Stimulated activated CD4-positive, alpha-beta T cell treated with anti-CD3 and anti-CD28 coated beads, Interleukin-4, amount 100 ng/mL, for 1 hour (primary cell): Measurements from ENCODE around the gene TRAK1.

Source experiments
- DNase-seq: peaks from one replicate; pipeline ENCODE4 v3.0.0-alpha.2; 2020

TRAK1 gene

DNA sequence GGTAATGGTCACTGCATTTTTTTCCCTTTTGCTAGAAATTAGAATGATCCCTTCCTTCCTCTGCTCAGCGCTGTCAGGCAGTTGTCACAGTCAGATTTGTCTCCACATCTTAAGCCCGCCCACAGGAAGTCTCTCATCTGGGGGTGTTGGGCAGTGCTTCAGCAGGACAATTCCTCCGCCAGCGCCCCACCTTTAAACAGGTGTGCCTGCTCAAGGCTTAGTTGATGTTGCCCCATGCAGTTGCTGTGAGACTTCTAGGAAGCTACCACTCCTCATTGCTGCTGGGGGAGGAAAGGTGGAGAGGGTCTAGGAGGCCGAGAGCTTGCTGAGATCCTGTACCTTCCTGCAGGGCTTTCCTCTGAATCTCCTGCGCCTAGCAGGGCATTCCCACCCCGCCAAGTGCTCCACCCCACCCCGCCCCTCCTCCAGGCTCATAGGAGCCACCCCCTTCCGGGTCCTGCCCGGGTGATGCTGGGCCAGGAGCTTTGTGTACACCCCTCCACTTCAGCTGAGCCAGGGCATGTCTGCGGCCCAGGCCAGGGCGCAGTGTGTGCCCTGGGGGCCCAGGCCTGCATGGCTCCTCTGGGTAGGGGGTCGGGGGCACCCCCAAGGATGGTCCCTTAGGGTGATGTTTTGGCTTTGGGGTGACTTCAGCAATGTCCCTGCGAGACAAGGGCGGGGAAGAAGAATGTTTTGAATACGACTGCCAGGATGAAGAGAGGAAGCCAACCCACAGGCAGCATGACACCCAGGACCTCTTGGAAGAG lies 68.7 kb downstream of the TRAK1 start:
- DNase-seq = peak; percentile 4

DNA sequence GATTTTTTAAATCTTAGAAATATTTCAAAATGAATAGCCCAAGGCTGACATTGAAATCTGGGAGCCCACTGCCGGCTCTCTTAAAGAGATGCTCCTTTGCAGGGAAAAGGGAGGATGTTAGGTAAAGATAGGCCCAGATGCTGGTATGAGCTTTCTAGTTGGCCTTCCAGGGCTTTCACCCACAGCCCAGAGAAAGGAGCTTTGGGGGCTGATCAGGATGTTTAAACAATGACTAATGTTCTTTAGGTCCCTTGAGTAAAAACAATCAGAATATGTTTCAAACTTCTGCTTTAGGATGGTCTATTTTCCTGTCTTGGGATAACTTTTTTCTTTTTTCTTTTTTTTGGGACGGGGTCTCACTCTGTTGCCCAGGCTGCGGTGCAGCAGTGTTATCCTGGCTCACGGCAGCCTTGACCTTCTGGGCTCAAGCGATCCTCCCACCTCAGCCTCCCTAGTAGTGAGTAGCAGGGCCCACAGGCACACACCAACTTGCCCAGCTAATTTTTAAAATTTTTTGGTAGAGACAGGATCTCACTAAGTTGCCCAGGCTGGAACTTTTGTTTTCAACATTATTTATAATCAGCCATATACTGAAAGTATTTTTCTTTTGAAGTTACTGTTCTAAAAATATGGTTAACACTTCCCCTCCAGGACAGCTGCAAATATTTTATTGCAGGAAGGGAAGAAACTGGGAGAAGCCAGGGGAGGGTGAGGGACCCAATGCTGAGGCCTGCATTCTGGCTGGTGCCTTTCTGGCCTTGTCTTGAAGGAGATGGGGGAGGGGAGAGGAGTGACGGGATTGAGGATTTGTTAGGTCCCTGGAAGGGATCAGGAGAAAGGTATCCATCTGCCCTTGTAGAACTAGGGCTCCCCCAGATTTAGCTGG lies 70.1 kb downstream of the TRAK1 start:
- DNase-seq = no peak

DNA sequence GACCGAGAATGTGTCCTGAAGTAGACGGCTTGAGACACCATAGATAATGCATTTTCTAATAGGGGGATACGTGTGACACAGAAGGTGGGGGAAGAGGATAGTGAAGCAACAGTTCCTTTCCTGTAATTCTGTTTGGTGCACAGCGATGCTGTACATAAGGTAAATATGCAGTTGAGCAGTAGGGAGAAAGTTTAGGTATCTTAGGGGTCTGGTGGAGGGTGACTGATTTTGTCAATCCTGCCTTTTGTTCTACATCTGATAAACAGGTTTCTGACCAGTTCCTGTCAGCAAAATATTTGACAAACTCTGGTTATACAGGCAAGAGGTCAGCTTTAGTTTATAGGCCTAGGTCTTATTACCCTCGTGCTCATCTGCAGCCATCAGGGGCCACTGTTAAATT lies 71.3 kb downstream of the TRAK1 start:
- DNase-seq = no peak

DNA sequence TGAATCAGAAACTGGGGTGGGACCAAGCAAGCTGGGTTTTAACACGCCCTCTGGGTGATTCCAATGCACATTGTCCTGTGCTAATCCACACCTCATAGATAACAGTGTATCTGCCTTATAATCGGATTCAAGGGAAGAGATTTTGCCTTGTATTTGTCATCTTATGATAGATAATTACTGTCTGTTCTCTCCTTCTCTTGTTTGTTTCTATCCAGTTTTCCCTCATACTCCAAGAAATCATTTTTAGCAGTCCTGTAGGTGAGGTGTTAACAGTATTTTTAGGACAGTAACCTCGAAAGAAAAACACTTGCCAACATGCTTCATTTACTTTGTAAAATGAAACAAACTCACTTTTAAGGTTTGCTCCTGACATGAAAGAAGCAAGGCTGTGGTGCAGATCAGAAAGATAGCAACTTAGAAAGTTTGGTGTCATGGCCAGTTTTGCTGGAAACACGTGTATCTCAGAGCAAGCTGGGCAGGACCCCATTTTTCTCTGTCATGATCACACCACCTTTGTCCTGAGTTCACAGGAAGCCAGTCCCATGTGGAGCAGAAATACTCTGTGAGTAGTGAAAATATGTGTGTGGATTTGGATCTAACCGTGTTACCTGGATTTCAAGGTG lies 72.6 kb downstream of the TRAK1 start:
- DNase-seq = no peak

DNA sequence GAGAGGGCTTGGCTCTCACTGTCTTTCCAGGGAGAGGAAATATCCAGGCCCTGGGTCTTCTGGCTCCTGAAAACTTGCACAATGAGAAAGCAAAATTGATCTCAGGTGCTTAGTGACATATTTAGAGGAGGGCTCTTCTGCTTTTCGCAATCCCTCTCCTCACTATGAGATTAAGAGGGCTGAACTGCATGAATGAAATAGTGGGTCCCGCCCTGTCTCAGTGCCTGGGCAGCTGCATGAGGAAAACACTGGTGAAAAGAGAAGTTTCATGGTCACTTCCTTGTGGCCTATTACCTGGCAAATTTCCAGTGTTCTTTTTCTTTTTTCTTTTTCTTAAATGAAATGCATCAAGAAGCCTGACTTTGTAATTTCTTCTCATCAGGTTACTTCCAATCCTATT lies 73.5 kb downstream of the TRAK1 start:
- no peak for DNase-seq

DNA sequence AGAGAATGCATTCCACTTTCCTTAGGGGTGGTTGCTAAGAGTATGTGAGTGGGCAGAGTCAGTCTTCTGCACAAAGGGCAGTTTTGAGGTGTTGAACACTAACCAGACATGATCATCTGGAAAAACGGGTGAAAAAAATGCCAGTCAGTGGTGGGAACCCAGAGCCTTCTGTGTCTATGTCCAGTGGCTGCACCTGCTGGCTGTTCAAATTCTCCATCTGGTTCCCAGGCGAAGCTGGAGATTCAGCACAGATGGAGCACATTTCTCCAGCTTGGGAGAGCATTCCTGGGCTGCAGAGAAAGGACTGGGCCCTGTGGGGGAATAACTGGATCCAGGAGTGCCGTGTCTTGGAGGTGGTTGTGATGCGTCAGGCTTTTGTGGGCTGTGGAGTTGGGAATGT lies 74.1 kb downstream of the TRAK1 start:
- no peak for DNase-seq

DNA sequence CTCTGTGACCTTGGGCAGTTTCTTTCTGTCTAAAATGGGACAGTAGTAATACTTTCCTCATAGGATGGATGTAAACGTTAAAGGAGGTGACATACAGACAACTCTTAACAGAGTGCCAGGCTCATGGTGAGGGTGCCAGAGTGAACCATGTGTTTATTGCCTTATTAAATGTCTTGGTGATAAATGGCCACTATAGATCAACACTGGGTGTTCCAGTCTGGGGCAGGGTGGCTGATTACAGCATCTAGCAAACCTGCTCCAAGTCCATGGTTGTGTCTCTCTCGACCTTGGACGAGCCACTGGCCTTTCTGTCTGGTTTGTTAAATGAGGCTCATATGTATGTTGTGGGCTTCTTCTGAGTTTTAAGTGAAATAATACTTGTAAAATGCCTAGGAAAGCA lies 75.1 kb downstream of the TRAK1 start:
- no peak for DNase-seq

DNA sequence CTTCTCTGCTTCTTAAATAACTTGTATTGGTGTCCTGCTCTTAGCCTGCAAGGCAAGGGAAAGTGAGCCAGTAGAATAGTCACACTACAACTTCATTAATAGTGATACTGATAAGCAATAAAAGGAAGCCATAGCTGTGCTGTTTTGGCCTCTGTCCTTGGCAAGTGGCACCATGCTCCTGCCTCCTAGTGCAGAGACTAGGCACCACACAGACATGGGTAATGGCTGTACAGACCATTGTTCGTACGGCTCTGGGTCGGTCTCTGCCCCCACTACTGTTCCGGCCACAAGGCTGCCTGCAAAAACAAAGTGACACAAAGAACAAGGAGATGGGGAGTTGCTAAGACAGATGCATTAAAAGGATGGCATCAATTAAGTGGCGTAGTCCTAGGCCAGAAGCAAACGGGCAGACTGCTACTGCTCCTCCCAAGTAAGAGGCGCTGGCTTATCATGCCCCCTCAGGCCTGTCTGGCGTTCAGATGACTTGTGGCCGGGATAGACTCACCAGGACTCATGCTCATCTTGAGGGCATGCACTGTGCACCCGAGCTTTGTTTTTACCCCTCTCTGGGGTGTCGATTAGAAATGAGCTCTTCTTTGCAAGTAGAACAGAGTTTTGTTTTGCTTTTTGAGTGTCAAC lies 75.6 kb downstream of the TRAK1 start:
- DNase-seq = no peak

DNA sequence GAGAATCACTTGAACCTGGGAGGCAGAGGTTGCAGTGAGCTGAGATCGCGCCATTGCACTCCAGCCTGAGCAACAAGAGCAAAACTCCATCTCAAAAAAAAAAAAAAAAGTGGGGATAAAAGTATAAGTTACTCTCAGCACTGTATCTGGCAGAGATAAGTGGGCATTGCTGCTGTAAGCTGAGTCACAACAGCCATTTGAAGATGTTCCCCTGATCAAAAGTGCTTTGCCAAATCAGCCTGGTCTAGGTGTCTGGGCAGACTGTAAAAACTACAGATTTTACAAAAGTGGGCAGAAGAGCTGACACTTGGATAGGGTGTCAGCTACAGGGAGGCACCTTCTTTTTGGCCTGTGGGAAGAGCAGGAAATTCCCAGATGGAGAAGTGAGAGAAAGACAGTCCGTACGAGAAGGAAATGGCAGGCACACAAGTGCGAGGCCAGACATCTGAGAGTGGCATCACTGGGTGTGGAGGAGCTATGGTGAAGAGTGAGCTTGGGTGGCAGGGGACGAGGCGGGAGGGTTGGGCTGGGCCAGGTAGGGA lies 78.5 kb downstream of the TRAK1 start:
- no peak for DNase-seq

DNA sequence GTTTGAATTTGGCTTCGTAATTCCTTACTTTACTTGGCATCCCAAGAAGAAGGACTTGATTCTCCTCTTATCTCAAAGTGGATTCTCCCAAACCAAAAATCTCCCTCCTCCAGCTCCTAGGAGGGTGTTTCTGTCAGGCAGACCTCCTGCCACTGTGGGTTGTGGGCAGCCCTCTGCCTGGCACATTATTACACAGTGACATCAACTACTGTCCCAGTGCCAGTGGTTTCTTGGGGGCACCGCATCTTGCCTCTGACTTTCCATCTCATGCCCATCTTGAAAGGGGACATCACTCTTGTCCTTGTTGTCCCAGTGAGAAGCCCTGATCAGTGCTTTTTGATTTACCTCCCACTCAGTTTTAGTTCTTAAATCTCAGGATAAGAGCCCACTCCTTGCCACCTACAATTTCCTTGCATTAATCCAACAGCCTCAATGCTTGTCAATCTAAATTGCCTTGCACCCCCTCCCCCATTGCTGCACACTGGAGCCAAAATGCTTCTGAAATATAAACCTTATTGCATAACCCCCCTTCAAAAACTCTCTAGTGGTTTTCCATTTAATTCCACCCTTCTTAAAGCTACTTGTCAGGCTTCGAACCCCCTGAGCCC lies 81.0 kb downstream of the TRAK1 start:
- DNase-seq = no peak

DNA sequence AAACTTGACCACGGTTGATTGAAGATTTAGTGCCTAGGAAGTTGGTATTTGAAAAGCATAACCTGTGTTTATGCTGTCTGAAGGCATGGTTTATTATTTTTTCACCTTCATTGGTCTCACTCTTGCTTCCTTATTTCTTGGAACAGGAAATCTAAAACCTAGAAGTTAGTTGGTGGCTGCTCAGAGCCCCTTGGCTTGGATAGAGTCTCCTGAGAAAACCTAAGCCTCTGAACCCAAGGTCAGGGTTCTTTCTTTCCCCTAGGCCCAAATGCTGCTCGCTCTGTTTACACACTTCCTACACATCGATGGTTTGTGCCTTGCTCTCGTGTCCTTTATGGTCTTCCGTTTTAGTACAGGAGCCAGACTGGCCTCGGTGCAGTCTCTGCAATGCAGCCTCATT lies 82.2 kb downstream of the TRAK1 start:
- no peak for DNase-seq

DNA sequence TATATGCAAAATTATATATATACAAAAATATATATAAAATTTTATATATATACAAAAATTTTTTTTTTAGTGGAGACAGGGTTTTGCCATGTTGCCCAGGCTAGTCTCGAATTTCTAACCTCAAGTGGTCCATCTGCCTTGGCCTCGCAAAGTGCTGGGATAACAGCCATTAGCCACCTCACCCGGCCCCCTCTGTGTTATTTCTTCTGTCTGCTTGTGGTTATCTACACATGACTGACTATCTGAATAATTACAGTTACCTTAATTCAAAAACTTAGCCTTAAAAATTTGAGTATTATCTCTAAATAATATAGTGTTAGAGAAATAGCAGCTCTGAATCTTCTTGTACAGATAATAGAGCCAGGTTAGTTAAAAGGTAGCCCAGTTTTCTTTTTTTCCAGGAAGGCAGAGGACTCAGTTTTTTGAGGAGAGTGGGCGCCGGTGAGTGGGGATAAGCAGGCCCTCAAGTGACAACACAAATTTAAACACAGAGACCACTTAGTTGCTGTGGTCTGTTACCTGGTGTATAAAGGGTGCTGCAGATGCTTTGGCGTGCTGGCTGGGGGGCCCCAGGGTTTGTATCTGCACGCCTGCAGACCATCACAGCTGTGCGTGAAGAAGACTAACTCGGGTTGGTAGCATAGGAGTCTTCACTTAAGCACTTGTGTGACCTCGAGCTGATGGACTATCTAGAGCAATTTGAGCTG lies 83.7 kb downstream of the TRAK1 start:
- DNase-seq = no peak

DNA sequence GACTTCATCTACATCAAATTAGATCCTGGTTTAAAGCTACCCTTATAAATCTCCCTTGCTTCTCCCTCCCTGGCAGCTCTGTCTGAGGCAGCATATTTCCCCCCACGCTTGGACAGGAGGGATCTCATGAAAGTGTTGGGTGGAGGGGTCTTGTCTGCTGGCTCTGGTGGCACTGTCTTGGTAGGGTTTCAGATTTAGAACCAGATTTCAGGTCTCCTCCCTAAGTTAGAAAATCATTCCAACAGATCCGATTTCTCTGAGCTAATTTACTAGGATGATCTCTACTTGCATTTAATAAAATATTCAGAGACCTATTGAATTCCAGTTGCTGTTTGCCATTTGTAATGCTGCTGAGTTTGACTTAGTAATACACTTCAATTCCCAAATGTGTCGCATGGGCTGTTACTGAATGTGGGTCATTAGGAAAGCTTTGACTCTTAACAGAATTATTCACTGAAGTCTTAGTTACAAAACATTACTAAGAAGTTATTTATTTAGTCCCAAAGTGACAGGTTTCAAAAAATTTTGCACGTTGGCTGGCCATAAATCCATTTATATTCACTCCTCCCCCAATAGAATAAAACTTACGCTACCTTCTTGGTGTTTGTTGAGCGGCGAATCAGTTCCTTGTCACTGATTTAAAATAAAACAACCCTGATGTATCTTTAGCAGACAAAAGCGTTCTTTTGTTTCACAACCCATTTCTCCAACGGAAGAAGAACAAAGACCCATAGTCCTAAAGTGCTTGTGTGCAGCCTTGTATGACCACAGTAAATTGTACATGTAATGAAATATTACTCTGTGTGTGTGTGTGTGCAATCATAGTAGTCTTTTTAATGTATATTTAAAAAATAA lies 84.5 kb downstream of the TRAK1 start:
- no peak for DNase-seq

DNA sequence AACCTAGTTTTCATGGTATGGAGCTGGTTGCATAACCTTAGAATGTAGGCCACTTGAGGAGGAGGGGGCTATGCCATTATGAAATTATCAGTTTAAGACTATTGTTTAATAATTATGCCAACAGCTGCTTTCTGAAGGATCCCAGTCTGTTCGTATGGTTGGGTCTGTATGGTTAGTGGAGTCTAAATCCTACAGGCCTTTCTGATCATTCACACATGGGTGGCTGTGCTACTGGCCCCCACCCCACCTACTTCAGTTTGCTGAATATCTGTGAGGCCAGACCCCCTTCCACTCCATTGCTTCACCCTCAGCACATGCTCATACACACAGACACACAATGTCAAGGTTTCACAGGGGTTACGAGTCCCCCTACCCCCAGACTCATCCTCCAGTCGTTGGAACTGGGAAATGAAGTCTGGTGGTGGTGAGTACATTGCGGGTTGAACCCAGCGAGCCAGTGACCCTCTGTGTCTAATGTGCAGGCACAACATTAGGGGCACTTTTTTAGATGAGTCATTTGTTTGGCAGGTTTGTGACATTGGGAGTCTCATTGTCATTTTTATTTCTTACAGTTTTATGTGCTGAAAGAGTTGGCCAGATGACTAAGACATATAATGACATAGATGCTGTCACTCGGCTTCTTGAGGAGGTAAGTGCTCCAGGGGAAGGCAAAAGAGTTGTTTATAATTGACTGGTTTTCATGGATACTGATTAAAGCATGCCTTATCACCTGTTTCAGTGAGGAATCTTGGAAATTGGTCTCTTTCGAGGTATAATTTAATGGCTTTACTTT lies 85.3 kb downstream of the TRAK1 start:
- no peak for DNase-seq

DNA sequence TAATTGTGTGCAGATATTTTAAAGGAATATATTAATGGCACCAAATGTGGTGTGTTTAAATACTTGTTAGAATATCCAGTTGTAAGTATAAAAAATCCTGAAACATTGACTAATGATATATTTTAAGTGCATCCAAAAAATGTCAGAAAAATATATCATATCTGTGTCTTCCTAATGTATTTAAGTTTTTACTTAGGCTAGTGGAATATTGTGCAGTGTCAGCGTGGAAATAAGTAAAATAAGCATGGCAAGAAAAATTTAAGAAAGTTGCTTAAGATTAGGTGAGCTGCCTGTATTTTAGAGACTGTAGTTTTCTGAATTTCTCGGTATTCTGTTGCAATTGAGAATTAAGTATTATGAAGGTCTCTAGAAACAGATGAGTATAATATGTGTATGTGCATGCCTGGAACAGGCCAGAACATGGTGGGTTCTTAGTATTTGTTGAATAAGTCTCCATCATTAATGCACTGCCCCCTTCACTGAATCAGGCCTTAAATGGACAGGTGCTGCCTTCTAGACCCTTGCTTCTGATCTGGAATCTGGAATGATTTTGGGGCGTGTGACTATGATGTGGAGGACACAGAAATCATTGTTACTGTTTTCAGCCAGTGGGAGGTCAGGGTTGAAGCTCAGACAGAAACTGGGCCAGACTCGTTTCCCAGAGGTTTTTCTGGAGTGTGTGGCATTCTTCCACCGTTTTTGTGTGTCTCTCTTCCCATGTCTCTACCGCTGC lies 86.1 kb downstream of the TRAK1 start:
- no peak for DNase-seq

DNA sequence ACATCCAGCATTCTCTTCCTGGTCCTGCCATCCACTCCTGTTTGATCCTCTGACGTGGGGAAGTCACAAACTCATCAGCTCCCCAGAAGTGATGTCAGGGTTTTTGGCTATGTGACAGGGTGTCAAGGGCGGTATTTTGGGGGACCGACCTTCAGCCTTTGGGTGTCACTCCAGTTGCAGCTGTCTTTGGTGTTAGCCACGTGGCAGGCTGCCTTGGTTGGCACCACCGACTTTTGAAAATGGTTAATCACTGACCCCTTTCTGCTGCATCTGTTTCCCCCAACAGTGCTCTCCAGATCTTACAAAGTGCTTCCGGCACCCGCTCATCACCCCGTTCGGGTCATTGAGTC lies 86.6 kb downstream of the TRAK1 start:
- DNase-seq = no peak

DNA sequence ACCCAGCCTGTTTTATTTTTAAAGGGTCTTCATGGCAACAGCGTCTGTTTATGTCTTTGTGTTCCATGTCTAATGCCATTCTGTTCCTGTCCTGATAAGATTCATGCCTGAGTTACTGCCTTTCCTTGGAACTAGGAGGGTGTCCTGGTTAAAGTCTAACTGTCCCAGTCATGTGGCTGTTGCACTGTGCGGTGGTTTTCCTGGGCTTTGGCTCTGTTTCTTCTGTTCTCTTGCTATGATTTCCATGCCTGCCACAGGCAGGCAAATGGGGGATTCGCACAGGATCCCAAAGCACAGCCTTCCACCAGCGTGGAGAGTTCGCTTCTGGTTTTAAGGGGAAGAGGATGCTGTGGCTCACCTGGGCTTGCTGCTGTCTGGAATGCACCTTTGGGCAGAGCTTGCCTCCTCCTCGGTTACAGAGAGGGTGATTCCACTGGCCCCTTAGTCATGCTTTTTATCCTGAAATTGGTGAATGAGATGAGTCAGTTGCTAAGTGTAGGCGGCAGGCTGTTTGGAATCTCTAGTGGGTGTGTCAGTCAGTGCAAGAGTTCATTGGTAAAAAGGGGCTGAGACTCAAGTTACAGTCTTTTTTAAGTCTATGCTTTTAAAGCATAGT lies 88.1 kb downstream of the TRAK1 start:
- no peak for DNase-seq

DNA sequence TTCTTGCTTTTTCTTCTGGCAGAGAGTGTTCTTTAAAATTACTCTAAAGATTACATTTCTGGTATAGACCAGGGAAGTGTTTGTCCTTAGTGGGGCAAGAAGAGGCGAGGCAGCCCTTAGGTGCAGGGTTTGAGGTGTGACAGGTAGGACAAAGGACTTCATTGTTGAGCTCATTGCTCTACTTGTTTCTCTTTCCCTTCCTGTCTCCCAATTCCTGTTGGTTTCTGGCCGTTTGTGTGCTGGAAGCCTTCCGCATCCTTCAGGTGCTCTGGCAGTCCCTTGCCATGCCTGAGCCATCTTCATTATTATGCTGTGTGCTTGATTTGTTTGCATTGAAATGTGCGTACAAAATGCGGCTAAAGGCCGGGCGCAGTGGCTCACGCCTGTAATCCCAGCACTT lies 89.7 kb downstream of the TRAK1 start:
- no peak for DNase-seq

DNA sequence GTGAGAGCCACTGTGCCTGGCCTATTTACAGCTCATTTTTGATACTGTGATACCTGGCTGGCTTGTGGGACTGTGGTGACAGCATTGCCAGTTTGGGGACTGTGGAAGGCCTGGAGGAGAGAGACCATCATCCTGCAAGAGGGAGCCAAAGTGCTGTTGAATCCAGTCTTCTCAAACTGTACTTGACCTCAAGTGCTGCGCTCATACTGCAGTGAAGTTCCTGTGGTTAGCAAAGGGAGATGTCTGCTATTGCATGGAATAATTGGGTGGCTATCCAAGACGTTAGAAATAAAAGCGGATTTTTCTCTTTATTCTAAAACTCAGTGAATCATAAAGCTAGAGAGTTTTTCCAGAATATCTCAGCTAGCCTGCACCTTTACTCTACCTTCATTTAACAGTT lies 91.4 kb downstream of the TRAK1 start:
- DNase-seq = no peak
